MCF 10A (cell line): ENCODE measurements around the gene ERG. TPM values are rescaled to one million over a fixed set of nuclear protein-coding genes. Genes with fewer than 3 reads are reported as not detected.

Experiments
- BruUV-seq: library from RNA; stranded (reverse); fragments of 400-500 nt; replicated peaks from 2 replicates; lab custom pipeline; 2021; lab: Mats Ljungman, UMichigan
- CTCF ChIA-PET: fragments of 300-600 bp; sonication (Branson Sonifier 250); formaldehyde crosslinking; extraction: SDS; loops from one replicate; lab custom pipeline; 2021; ENCODE audit warnings: antibody characterized with exemption, inconsistent platforms; lab: Yijun Ruan, JAX
- POLR2A ChIA-PET: fragments of 300-600, 350-650 bp; sonication (Branson Sonifier 250); formaldehyde crosslinking; extraction: SDS; loops from one replicate; lab custom pipeline; 2020; ENCODE audit warnings: antibody characterized with exemption, inconsistent platforms; lab: Yijun Ruan, JAX
- DNase-seq: peaks from one replicate; pipeline ENCODE4 v3.0.0-alpha.2; 2018; ENCODE audit not compliant: unreplicated experiment
- H3K27ac Mint-ChIP-seq: one replicate; pipeline ENCODE4 v1.8.0; 2022; ENCODE audit warnings: mild to moderate bottlenecking, low read depth, mixed read lengths; ENCODE audit not compliant: unreplicated experiment
- H3K27me3 Mint-ChIP-seq: one replicate; pipeline ENCODE4 v1.8.0; 2022; ENCODE audit warnings: mixed read lengths; ENCODE audit not compliant: insufficient read depth, unreplicated experiment
- H3K36me3 Mint-ChIP-seq: one replicate; pipeline ENCODE4 v1.8.0; 2022; ENCODE audit warnings: mild to moderate bottlenecking, moderate library complexity, mixed read lengths; ENCODE audit not compliant: insufficient read depth, unreplicated experiment
- H3K4me1 Mint-ChIP-seq: one replicate; pipeline ENCODE4 v1.8.0; 2022; ENCODE audit warnings: mixed read lengths; ENCODE audit not compliant: insufficient read depth, unreplicated experiment
- H3K4me3 Mint-ChIP-seq: one replicate; pipeline ENCODE4 v1.8.0; 2022; ENCODE audit warnings: mild to moderate bottlenecking, moderate library complexity, mixed read lengths; ENCODE audit not compliant: unreplicated experiment
- H3K9me3 Mint-ChIP-seq: one replicate; pipeline ENCODE4 v1.8.0; 2022; ENCODE audit warnings: mixed read lengths; ENCODE audit not compliant: unreplicated experiment
- intact Hi-C: fragments of 100-400 bp; cut with micrococcal nuclease; formaldehyde crosslinking; loops from 2 replicates; pipeline ENCODE4 v1.14.1; 2022
- total RNA-seq: library from RNA; stranded (reverse); gene quantifications from 2 replicates; pipeline ENCODE4 v1.2.3, GENCODE V29; 2022
- TF ChIP-seq, protein P1 (sequence below): fragments of 200-600 bp; IDR thresholded peaks from one replicate; pipeline ENCODE4 v1.8.0; 2022; ENCODE audit warnings: antibody characterized with exemption, mild to moderate bottlenecking; ENCODE audit not compliant: unreplicated experiment

Gene ERG
- total RNA-seq, 1 experiment from 2014 or later: not detected

DNA sequence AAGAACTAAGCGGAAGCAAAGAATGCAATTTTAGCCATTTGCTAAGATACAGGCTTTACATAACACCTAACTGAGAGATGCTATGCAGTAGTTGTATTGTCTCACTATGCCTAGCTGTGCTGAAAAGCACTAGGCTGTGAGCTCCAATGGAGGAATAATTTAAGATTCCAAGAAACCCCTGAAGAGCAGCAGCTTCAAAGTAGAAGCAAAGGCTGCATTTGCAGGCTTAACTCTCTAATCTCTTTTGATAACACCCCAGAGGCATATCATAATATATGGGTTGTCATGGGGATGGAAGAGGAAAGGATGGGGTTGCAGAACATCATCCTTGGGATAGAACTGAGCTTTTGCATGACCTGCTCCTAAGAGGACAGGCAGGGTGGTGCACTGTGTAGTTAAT lies 102.0 kb downstream of the ERG start:
- no TSS peak for BruUV-seq
- CTCF ChIA-PET: interaction anchor here (0.6 kb wide), 2 partner anchors 688 to 1196 kb away, joined by 3 read pairs; no protein-coding TSS in a partner anchor
- no peaks in the 10 kb centered on the region for H3K9me3 Mint-ChIP-seq
- TF ChIP-seq, protein P1, sequence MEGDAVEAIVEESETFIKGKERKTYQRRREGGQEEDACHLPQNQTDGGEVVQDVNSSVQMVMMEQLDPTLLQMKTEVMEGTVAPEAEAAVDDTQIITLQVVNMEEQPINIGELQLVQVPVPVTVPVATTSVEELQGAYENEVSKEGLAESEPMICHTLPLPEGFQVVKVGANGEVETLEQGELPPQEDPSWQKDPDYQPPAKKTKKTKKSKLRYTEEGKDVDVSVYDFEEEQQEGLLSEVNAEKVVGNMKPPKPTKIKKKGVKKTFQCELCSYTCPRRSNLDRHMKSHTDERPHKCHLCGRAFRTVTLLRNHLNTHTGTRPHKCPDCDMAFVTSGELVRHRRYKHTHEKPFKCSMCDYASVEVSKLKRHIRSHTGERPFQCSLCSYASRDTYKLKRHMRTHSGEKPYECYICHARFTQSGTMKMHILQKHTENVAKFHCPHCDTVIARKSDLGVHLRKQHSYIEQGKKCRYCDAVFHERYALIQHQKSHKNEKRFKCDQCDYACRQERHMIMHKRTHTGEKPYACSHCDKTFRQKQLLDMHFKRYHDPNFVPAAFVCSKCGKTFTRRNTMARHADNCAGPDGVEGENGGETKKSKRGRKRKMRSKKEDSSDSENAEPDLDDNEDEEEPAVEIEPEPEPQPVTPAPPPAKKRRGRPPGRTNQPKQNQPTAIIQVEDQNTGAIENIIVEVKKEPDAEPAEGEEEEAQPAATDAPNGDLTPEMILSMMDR: no peak
- peaks cover 52% of the 10 kb centered on the region for H3K27me3 Mint-ChIP-seq
- H3K4me3 Mint-ChIP-seq: no peak overlapping the region
- intact Hi-C loops: no loop called here
- no peak for DNase-seq
- POLR2A ChIA-PET: interaction anchor here (0.7 to 1.4 kb wide), 2 partner anchors 9 to 950 kb away, joined by 3 to 4 read pairs; no protein-coding TSS in a partner anchor
- no peaks in the 10 kb centered on the region for H3K36me3 Mint-ChIP-seq
- H3K4me1 Mint-ChIP-seq: no peaks in the 10 kb centered on the region
- H3K27ac Mint-ChIP-seq: no peak overlapping the region

GRCh38 chr21:38395581-38395980 lies 102.7 kb downstream of the ERG start:
- peaks cover 52% of the 10 kb centered on the region for H3K27me3 Mint-ChIP-seq
- H3K9me3 Mint-ChIP-seq: no peaks in the 10 kb centered on the region
- CTCF ChIA-PET: interaction anchor here (0.6 kb wide), 2 partner anchors 689 to 1196 kb away, joined by 3 read pairs; no protein-coding TSS in a partner anchor
- no peaks in the 10 kb centered on the region for H3K4me1 Mint-ChIP-seq
- intact Hi-C loops: no loop called here
- POLR2A ChIA-PET: interaction anchor here (1.4 kb wide), 1 partner anchor 9 kb away, joined by 4 read pairs; no protein-coding TSS in a partner anchor
- no TSS peak for BruUV-seq
- H3K36me3 Mint-ChIP-seq: no peaks in the 10 kb centered on the region
- no peak overlapping the region for H3K4me3 Mint-ChIP-seq
- no peak for DNase-seq
- TF ChIP-seq, protein P1: no peak
- no peak overlapping the region for H3K27ac Mint-ChIP-seq

GRCh38 chr21:38392661-38393060 lies 105.6 kb downstream of the ERG start:
- no peaks in the 10 kb centered on the region for H3K36me3 Mint-ChIP-seq
- POLR2A ChIA-PET: no interaction called here
- peaks cover 46% of the 10 kb centered on the region for H3K27me3 Mint-ChIP-seq
- no peaks in the 10 kb centered on the region for H3K9me3 Mint-ChIP-seq
- CTCF ChIA-PET: no interaction called here
- intact Hi-C loops: no loop called here
- no peak overlapping the region for H3K27ac Mint-ChIP-seq
- no TSS peak for BruUV-seq
- H3K4me3 Mint-ChIP-seq: no peak overlapping the region
- TF ChIP-seq, protein P1: no peak
- no peak for DNase-seq
- H3K4me1 Mint-ChIP-seq: peaks cover 7% of the 10 kb centered on the region

- POLR2A ChIA-PET: interaction anchor here (0.8 to 1.1 kb wide), 2 partner anchors 11 to 51 kb away, joined by 3 read pairs; no protein-coding TSS in a partner anchor
- H3K27ac Mint-ChIP-seq: no peak overlapping the region
- H3K9me3 Mint-ChIP-seq: no peaks in the 10 kb centered on the region
- CTCF ChIA-PET: interaction anchor here (0.5 to 1.5 kb wide), 2 partner anchors 11 to 19 kb away, joined by 4 to 5 read pairs; no protein-coding TSS in a partner anchor
- no peak overlapping the region for H3K4me3 Mint-ChIP-seq
- intact Hi-C loops: loop anchor here (10.0 kb wide), 1 partner anchor 95 kb away; no protein-coding TSS in a partner anchor
- BruUV-seq: no TSS peak
- DNase-seq: no peak
- no peaks in the 10 kb centered on the region for H3K36me3 Mint-ChIP-seq
- TF ChIP-seq, protein P1: no peak
- H3K27me3 Mint-ChIP-seq: peaks cover 18% of the 10 kb centered on the region
- H3K4me1 Mint-ChIP-seq: peaks cover 7% of the 10 kb centered on the region
Observed at GRCh38 chr21:38389896-38390295, 108.4 kb downstream of the ERG start.
